ENCODE measurements around the gene BOLL.

GRCh38 chr2:197800091-197800490 lies 15.0 kb upstream of the BOLL start:
- TF ChIP-seq POLR2A (IDR thresholded peaks at IDR 0.05): no peak
- no peak for TF ChIP-seq POLR2AphosphoS5 (IDR thresholded peaks at IDR 0.05)

Measured in gastroesophageal sphincter (tissue), 2 donors.